ENCODE results near the gene AHNAK. TPM values are rescaled to one million over a fixed set of nuclear protein-coding genes. Genes with fewer than 3 reads are reported as not detected.
A peak's percentile ranks its signal among the peaks of the same experiment; 100 is the strongest.
"Not testable (repeated sequence)": the region's sequence is repeated elsewhere in the genome, so short reads cannot be mapped to it uniquely, and the experiment has no call there.

AHNAK gene
- total and polyA plus RNA-seq, 4 donors = 22.6 to 110 (median 38.1) TPM

GRCh38 chr11:62566247-62566646, 19.6 kb upstream of the AHNAK start (continued):
- no peak for TF ChIP-seq CTCF (IDR thresholded peaks at IDR 0.05; ENCODE audit: low read depth, low read length, missing input control)
- TF ChIP-seq NR2F2 (IDR thresholded peaks at IDR 0.05) = no peak

- TF ChIP-seq SP1 (IDR thresholded peaks at IDR 0.05) (no peak), TAF1 (conservative IDR thresholded peaks at IDR 0.05) (no peak), FOXA2 (IDR thresholded peaks at IDR 0.05) (no peak), HNF4A (conservative IDR thresholded peaks at IDR 0.05) (peak in 1 of 2 donors; percentile 4), RXRA (IDR thresholded peaks at IDR 0.05) (peak in 1 of 2 donors; percentile 12), ZBTB33 (IDR thresholded peaks at IDR 0.05) (no peak), GABPA (IDR thresholded peaks at IDR 0.05 in 1 of 2, conservative IDR thresholded peaks at IDR 0.05 in 1 of 2) (no peak)
- H3K4me1 ChIP-seq (ENCODE audit: control insufficient read depth in 4 of 4, insufficient read depth in 4 of 4, low read length in 3 of 4) = peaks cover 1 to 37% (median 27%) of the 10 kb centered on the region in 4 donors
- 26% methylated on average over 5 of the region's 5 CpGs for WGBS
- DNase-seq (ENCODE audit: low spot score) = no peak
- H3K27me3 ChIP-seq (ENCODE audit: control insufficient read depth in 4 of 4, insufficient read depth in 4 of 4, low read length in 3 of 4) = no peaks in the 10 kb centered on the region
- peak overlapping the region; percentile 35 to 64 for H3K27ac ChIP-seq (ENCODE audit: low read depth in 1 of 2, low read length in 2 of 2)
- no peak overlapping the region for H3K9ac ChIP-seq (ENCODE audit: low read depth in 1 of 2, low read length in 2 of 2)
- no peak overlapping the region for H3K4me3 ChIP-seq (ENCODE audit: low read depth in 1 of 3, low read length in 3 of 3)
- peaks cover 11 to 41% (median 29%) of the 10 kb centered on the region in 4 donors for H3K36me3 ChIP-seq (ENCODE audit: control insufficient read depth in 4 of 4, insufficient read depth in 3 of 4, low read depth in 1 of 4, low read length in 3 of 4)
- H3K9me3 ChIP-seq (ENCODE audit: control insufficient read depth in 4 of 4, low read length in 3 of 4) = no peaks in the 10 kb centered on the region
These were observed 18.6 kb upstream of the AHNAK start for GRCh38 chr11:62565100-62565802.

- not testable (repeated sequence) for H3K27me3 ChIP-seq (ENCODE audit: control insufficient read depth in 4 of 4, insufficient read depth in 4 of 4, low read length in 3 of 4); H3K9me3 ChIP-seq (ENCODE audit: control insufficient read depth in 4 of 4, low read length in 3 of 4); H3K4me3 ChIP-seq (ENCODE audit: low read depth in 1 of 3, low read length in 3 of 3); H3K9ac ChIP-seq (ENCODE audit: low read depth in 1 of 2, low read length in 2 of 2); DNase-seq (ENCODE audit: low spot score); H3K27ac ChIP-seq (ENCODE audit: low read depth in 1 of 2, low read length in 2 of 2)
- 66% methylated on average over 3 of the region's 3 CpGs for WGBS
- peaks cover 1 to 34% (median 25%) of the 10 kb centered on the region in 4 donors for H3K4me1 ChIP-seq (ENCODE audit: control insufficient read depth in 4 of 4, insufficient read depth in 4 of 4, low read length in 3 of 4)
- peaks cover 13 to 42% (median 29%) of the 10 kb centered on the region in 4 donors for H3K36me3 ChIP-seq (ENCODE audit: control insufficient read depth in 4 of 4, insufficient read depth in 3 of 4, low read depth in 1 of 4, low read length in 3 of 4)
These were observed 15.1 kb upstream of the AHNAK start for GRCh38 chr11:62561677-62562230.

GRCh38 chr11:62560566-62561103, 14.0 kb upstream of the AHNAK start:
- no peaks in the 10 kb centered on the region for H3K9me3 ChIP-seq (ENCODE audit: control insufficient read depth in 4 of 4, low read length in 3 of 4)
- peaks cover 13 to 33% (median 24%) of the 10 kb centered on the region in 4 donors for H3K36me3 ChIP-seq (ENCODE audit: control insufficient read depth in 4 of 4, insufficient read depth in 3 of 4, low read depth in 1 of 4, low read length in 3 of 4)
- H3K27ac ChIP-seq (ENCODE audit: low read depth in 1 of 2, low read length in 2 of 2) = peak overlapping the region; percentile 19 to 46
- WGBS = 25% methylated on average over 2 of the region's 2 CpGs
- peak overlapping the region in 1 of 2 donors; percentile 19 for H3K9ac ChIP-seq (ENCODE audit: low read depth in 1 of 2, low read length in 2 of 2)
- peaks cover under 1 to 31% (median 22%) of the 10 kb centered on the region in 4 donors for H3K4me1 ChIP-seq (ENCODE audit: control insufficient read depth in 4 of 4, insufficient read depth in 4 of 4, low read length in 3 of 4)
- DNase-seq (ENCODE audit: low spot score) = peak; percentile 72
- no peaks in the 10 kb centered on the region for H3K27me3 ChIP-seq (ENCODE audit: control insufficient read depth in 4 of 4, insufficient read depth in 4 of 4, low read length in 3 of 4)
- no peak overlapping the region for H3K4me3 ChIP-seq (ENCODE audit: low read depth in 1 of 3, low read length in 3 of 3)
- TF ChIP-seq ZBTB33 (IDR thresholded peaks at IDR 0.05) (no peak), RAD21 (IDR thresholded peaks at IDR 0.05) (peak; percentile 91 to 94), EGR1 (IDR thresholded peaks at IDR 0.05; ENCODE audit: low read depth in 2 of 2) (no peak), HNF4G (IDR thresholded peaks at IDR 0.05) (no peak), YY1 (IDR thresholded peaks at IDR 0.05) (peak; percentile 16), ATF3 (IDR thresholded peaks at IDR 0.05) (peak; percentile 23), GABPA (IDR thresholded peaks at IDR 0.05 in 1 of 2, conservative IDR thresholded peaks at IDR 0.05 in 1 of 2) (no peak), HNF4A (conservative IDR thresholded peaks at IDR 0.05) (peak in 1 of 2 donors; percentile 22), SP1 (IDR thresholded peaks at IDR 0.05) (no peak), RXRA (IDR thresholded peaks at IDR 0.05) (peak; percentile 14 to 22), CTCF (IDR thresholded peaks at IDR 0.05; ENCODE audit: low read depth, low read length, missing input control) (peak; percentile 76)
